LHCN-M2 (cell line): ENCODE measurements around the gene GM2A. TPM values are rescaled to one million over a fixed set of nuclear protein-coding genes. Genes with fewer than 3 reads are reported as not detected.
"Not testable (repeated sequence)": the region's sequence is repeated elsewhere in the genome, so short reads cannot be mapped to it uniquely, and the experiment has no call there.

Experiments
- DNase-seq: peaks from one replicate; pipeline ENCODE4 v3.0.0-alpha.2; 2012; ENCODE audit warnings: low read depth
- total RNA-seq: library from RNA; depleted of rRNA; stranded (reverse); fragments of >200 nt; gene quantifications from 2 replicates; pipeline ENCODE4 v1.2.3, GENCODE V29; 2014

The GM2A gene
- total RNA-seq, 1 experiment from 2014 or later, result 29.6 TPM

- no peak for DNase-seq
Measured at GRCh38 chr5:151227918-151228447, 25.0 kb upstream of the GM2A start.

GRCh38 chr5:151228986-151229385 is 24.0 kb upstream of the GM2A start:
- no peak for DNase-seq

- no peak for DNase-seq
Measured at GRCh38 chr5:151230048-151230680, 22.8 kb upstream of the GM2A start.

GRCh38 chr5:151231359-151231758 is 21.6 kb upstream of the GM2A start:
- DNase-seq, result no peak

- no peak for DNase-seq
Measured at GRCh38 chr5:151233616-151234085, 19.3 kb upstream of the GM2A start.

- peak; percentile 29 for DNase-seq
Measured at GRCh38 chr5:151234476-151235238, 18.3 kb upstream of the GM2A start.

- DNase-seq, result not testable (repeated sequence)
Measured at GRCh38 chr5:151235239-151235571, 17.8 kb upstream of the GM2A start.

GRCh38 chr5:151236888-151237287 is 16.1 kb upstream of the GM2A start:
- no peak for DNase-seq

GRCh38 chr5:151237685-151238084 is 15.3 kb upstream of the GM2A start:
- DNase-seq, result no peak

GRCh38 chr5:151238303-151238741 is 14.7 kb upstream of the GM2A start:
- DNase-seq, result no peak

GRCh38 chr5:151239237-151239861 is 13.6 kb upstream of the GM2A start:
- peak; percentile 52 for DNase-seq

- not testable (repeated sequence) for DNase-seq
Measured at GRCh38 chr5:151240268-151240835, 12.6 kb upstream of the GM2A start.

GRCh38 chr5:151240924-151241635 is 11.9 kb upstream of the GM2A start:
- DNase-seq, result no peak

- no peak for DNase-seq
Measured at GRCh38 chr5:151243127-151243526, 9.9 kb upstream of the GM2A start.

GRCh38 chr5:151243564-151243963 is 9.4 kb upstream of the GM2A start:
- DNase-seq, result no peak

- no peak for DNase-seq
Measured at GRCh38 chr5:151244206-151244605, 8.8 kb upstream of the GM2A start.

GRCh38 chr5:151245680-151246219 is 7.2 kb upstream of the GM2A start:
- DNase-seq, result no peak

- DNase-seq, result no peak
Measured at GRCh38 chr5:151248651-151249050, 4.3 kb upstream of the GM2A start.

- no peak for DNase-seq
Measured at GRCh38 chr5:151249281-151249680, 3.7 kb upstream of the GM2A start.

- no peak for DNase-seq
Measured at GRCh38 chr5:151250346-151251000, 2.5 kb upstream of the GM2A start.
